DND-41 (cell line): Measurements from ENCODE around the gene PAM.

Experiments used
- EZH2 ChIP-seq: IDR thresholded peaks from 3 replicates; pipeline ENCODE4 v1.6.1; 2012; ENCODE audit warnings: borderline replicate concordance, low read depth, mild to moderate bottlenecking, moderate library complexity, low read length, inconsistent platforms; ENCODE audit not compliant: severe bottlenecking
- TF ChIP-seq, protein P1 (sequence below): IDR thresholded peaks from 2 replicates; pipeline ENCODE4 v1.5.1; 2012; ENCODE audit warnings: borderline replicate concordance, low read length, moderate library complexity, mild to moderate bottlenecking; ENCODE audit not compliant: poor library complexity, severe bottlenecking; ENCODE audit errors: extremely low read depth

DNA sequence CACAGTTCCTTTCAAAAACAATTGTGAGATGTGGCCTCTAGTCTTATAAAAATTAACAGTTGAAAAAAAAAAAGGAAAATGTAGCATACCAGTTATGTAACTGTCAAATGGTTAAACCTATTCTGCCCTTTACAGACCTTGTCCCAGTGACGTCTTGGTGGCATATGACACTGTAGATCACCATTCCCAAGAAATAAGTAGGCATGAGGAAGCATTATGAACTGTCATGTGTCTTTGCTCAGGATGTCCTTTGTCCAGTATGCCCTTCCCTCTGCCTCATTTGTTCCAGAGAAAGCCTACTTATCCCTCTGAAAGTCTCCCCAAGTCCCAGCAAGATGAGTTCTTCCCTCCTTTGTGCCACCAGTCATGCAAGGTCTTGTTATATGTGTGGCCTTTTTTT, 63.2 kb downstream of the PAM start:
- TF ChIP-seq, protein P1, sequence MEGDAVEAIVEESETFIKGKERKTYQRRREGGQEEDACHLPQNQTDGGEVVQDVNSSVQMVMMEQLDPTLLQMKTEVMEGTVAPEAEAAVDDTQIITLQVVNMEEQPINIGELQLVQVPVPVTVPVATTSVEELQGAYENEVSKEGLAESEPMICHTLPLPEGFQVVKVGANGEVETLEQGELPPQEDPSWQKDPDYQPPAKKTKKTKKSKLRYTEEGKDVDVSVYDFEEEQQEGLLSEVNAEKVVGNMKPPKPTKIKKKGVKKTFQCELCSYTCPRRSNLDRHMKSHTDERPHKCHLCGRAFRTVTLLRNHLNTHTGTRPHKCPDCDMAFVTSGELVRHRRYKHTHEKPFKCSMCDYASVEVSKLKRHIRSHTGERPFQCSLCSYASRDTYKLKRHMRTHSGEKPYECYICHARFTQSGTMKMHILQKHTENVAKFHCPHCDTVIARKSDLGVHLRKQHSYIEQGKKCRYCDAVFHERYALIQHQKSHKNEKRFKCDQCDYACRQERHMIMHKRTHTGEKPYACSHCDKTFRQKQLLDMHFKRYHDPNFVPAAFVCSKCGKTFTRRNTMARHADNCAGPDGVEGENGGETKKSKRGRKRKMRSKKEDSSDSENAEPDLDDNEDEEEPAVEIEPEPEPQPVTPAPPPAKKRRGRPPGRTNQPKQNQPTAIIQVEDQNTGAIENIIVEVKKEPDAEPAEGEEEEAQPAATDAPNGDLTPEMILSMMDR, result no peak
- TF ChIP-seq EZH2, result no peak
